Measurements from ENCODE around the gene AEN.
A peak's percentile ranks its signal among the peaks of the same experiment; 100 is the strongest.

Gene AEN

GRCh38 chr15:88620995-88621772 lies at the start of gene AEN:
TSS of gene AEN (plus strand) at chr15:88621340. CDS start at chr15:88626210, 4,870 bp downstream.
- peak; percentile 93 for DNase-seq

GRCh38 chr15:88571852-88572259 lies 49.3 kb upstream of the AEN start:
- peak; percentile 52 for DNase-seq

GRCh38 chr15:88574077-88574476 lies 47.1 kb upstream of the AEN start:
- no peak for DNase-seq

GRCh38 chr15:88574655-88575054 lies 46.5 kb upstream of the AEN start:
- no peak for DNase-seq

- no peak for DNase-seq
Measured at GRCh38 chr15:88579322-88579721, 41.8 kb upstream of the AEN start.

GRCh38 chr15:88580532-88580931 lies 40.6 kb upstream of the AEN start:
- no peak for DNase-seq

- no peak for DNase-seq
Measured at GRCh38 chr15:88586401-88587162, 34.6 kb upstream of the AEN start.

- no peak for DNase-seq
Measured at GRCh38 chr15:88590759-88591158, 30.4 kb upstream of the AEN start.

GRCh38 chr15:88591384-88591783 lies 29.8 kb upstream of the AEN start:
- DNase-seq: no peak

GRCh38 chr15:88603885-88604284 lies 17.3 kb upstream of the AEN start:
- no peak for DNase-seq

GRCh38 chr15:88604381-88605188 lies 16.6 kb upstream of the AEN start:
- DNase-seq: no peak

- peak; percentile 7 for DNase-seq
Measured at GRCh38 chr15:88605189-88606069, 15.7 kb upstream of the AEN start.

GRCh38 chr15:88606070-88606794 lies 14.9 kb upstream of the AEN start:
- no peak for DNase-seq

GRCh38 chr15:88607951-88608350 lies 13.2 kb upstream of the AEN start:
- DNase-seq: no peak

GRCh38 chr15:88608607-88609181 lies 12.4 kb upstream of the AEN start:
- no peak for DNase-seq

- no peak for DNase-seq
Measured at GRCh38 chr15:88609344-88610090, 11.6 kb upstream of the AEN start.

- DNase-seq: no peak
Measured at GRCh38 chr15:88610701-88611231, 10.4 kb upstream of the AEN start.

- DNase-seq: no peak
Measured at GRCh38 chr15:88612186-88612796, 8.8 kb upstream of the AEN start.

- DNase-seq: no peak
Measured at GRCh38 chr15:88613074-88613944, 7.8 kb upstream of the AEN start.

Measured in NCI-H2171 (cell line).